ENCODE results near the gene CLSTN1.

CLSTN1 gene

DNA sequence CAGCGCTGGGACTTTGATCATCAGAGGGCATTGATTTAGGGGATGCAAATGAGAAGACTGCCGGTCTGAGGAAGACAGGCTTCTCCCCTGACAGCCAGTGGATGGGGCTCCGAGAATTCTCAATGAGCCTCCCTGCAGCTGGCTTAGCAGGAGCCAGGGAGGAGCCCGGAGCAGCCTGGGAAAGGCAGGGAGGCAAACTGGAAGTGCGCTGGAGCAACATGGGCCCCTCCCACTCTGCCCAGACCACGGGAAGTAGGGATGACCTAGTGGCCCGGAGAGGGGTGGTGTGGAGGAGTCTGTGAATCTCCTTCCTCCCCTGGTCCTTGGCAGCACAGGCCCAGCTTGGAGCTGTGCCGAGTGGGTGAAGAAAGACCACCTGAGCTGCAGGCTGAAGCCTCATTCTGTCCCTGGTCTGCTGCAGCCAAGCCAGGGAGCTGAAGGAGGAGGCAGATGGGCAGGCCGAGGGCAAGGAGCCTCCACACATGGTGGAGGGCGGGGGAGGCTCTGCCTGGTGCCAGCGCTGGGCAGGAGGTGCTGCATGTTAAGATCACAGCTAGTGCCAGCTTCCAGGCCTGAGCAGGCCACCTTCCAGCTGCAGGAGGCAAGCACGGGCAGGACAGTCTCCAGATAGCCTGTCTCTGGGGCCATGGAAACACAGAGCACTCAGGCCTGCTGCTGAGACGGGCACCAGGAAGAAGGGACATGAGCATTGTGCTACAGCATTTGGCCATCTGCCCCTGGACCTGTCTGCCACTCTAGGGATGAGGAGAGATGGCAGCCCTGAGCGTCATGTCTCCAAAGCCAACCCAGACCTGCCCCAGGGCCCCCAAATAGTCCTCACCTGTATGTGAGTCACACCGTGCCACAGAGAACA, 12.2 kb upstream of the CLSTN1 start:
- no peak for DNase-seq

DNA sequence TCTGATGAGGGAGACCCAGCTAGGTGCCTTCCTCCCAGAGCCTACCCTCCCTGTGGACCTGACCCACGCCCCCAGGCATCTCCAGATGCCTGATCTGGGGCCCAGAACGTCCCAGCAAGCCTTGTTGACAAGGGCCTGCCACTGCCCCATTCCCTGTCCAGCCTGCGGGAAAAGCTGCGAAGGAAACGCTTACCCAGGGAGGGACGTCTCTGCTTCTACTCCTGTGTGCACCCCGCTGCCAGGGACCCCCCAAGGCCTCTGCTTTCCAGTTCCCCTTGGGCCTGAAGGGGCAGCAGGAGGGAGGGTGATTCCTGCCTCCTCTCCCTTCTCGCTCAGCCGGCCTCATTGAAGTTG, 11.6 kb upstream of the CLSTN1 start:
- DNase-seq: no peak
- in situ Hi-C loops (cut with HindIII; ENCODE audit: low pct_ligation_motif_present, low pct_unique_long_range_greater_than_20kb, low sequenced_read_pairs): no loop called here

More for the DNA sequence above, 12.2 kb upstream of the CLSTN1 start:
- in situ Hi-C loops (cut with HindIII; ENCODE audit: low pct_ligation_motif_present, low pct_unique_long_range_greater_than_20kb, low sequenced_read_pairs): no loop called here

DNA sequence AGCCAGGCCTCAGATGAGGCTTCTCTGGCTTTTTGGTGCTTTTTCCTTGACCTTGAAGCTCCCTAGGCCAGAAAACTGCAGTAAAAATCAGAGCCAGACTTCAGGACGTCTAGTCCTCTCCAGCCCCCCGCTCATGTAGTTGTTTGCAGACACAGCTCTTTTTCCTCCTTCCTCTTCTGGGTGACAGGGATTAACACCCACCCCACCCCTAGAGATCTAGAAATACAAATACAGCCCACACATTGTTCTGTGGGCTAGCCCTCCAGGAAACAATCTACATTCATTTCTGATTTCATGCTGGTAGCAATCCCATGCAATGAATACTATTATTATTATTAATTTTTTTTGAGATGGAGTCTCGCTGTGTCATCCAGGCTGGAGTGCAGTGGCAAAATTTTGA, 9.9 kb upstream of the CLSTN1 start:
- no peak for DNase-seq
- in situ Hi-C loops (cut with HindIII; ENCODE audit: low pct_ligation_motif_present, low pct_unique_long_range_greater_than_20kb, low sequenced_read_pairs): no loop called here

DNA sequence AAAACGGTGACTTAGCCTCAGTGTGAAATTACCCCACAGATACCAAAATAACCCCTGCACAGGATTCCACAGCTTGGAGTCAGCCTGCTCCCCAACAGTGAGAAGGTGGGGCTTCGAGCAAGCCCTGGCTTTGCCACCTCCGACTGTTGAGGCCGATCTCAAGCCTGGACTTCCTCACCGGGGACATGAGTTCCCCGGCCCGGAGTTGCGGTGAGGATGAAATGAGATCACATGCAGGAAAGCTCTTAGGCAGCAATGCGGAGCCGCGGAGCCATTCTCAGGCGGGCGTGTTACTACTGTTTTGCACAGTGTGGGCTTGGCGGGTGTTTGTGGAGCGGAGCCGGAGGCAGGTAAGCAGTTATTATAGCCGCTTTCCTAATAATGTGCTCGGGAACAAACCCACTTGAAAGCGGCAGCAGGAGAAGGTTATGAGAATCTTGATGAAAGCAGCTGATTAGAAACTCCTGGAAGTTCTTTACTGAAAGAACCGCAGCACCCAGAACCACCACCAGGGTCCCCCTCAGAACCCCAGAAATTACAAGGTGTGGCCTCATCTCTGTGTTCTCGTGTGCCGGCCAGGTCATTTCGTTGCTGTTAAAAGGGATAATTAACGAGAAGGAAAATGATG, 3.9 kb upstream of the CLSTN1 start:
- DNase-seq: peak; percentile 18
- in situ Hi-C loops (cut with HindIII; ENCODE audit: low pct_ligation_motif_present, low pct_unique_long_range_greater_than_20kb, low sequenced_read_pairs): no loop called here

DNA sequence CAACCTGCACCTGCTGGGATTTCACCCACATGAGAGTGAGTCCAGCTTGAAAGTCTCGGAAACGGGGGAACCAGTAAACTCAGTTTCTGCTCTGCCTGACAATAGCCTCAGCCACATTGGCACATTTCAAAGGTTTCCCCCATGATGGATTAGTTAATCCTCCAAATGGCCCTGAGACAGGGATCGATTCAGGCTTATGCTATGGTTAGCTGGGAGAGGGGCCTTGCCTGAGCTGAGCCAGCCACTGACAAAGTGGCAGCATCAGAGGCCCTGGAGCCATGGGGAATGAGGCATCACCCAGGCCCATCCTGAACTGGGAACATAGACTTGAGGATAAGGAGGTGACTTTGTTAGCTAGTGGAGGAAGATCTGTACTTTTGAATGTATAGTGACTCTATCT, 2.9 kb upstream of the CLSTN1 start:
- no peak for DNase-seq
- in situ Hi-C loops (cut with HindIII; ENCODE audit: low pct_ligation_motif_present, low pct_unique_long_range_greater_than_20kb, low sequenced_read_pairs): no loop called here

DNA sequence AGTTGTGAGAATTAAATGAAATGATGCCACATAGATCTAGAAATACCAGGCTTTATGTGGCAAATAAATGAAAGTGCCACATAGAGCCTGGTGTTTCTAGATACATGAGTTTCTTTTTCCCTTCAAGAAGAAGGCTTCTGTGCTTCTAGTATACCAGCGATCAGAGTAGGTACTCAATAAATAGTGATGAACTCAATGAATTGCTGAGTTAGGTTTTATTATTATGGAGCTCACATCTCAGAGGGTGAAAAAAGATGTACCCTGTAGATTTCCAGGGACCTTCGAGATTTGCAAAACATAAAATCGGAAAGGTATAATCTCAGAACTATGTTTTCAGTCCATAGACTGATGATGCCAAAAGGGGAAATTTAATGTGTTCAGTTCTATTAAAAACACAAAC, 2.3 kb upstream of the CLSTN1 start:
- DNase-seq: no peak
- in situ Hi-C loops (cut with HindIII; ENCODE audit: low pct_ligation_motif_present, low pct_unique_long_range_greater_than_20kb, low sequenced_read_pairs): no loop called here

DNA sequence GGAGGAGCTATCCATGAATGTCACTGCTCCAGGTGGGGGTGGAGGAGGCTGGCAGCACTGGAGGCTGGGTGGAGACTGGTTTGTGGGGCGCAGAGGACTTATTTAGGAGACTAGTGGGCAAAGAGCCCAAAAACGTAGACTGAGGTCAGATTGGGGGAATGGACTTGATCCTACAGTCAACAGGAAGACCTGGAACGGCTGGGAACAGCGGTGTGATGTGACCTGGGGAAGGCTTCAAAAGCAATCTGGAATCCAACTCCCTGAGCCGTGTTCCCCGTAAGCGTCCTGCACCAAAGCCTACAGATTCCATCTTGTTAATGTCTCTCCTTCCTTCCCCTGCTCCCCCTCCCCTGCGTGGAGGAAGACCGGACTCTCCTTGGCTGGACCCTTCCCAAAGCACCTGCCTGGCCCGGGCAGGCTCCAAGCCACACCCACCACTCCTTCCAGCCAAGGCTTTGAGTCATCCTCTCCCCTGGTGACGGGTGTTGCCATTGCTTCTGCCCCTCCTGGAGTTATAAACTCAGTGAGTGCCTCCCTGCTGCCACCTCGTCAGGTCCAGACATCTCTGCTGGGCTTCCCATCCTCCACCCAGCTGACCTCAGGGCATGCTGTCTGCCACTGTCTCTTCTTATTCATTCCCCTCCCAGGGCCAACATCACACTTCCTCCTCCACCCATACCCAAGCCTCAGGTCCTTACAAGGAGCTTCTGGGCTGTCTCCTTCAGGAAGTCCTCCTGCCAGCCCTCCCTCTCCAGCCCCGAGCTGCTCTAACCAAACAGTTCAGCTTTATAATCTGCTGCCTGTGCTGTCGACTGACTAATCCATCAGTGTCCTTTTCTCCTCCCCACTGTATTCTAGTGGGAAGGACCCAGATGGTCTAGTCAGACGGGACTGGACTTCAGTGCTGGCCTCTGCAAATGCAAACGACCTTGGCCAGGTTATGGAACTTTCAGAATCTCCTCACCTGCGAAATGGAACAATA, 1.6 kb upstream of the CLSTN1 start:
- in situ Hi-C loops (cut with HindIII; ENCODE audit: low pct_ligation_motif_present, low pct_unique_long_range_greater_than_20kb, low sequenced_read_pairs): no loop called here
- peak; percentile 92 for DNase-seq

DNA sequence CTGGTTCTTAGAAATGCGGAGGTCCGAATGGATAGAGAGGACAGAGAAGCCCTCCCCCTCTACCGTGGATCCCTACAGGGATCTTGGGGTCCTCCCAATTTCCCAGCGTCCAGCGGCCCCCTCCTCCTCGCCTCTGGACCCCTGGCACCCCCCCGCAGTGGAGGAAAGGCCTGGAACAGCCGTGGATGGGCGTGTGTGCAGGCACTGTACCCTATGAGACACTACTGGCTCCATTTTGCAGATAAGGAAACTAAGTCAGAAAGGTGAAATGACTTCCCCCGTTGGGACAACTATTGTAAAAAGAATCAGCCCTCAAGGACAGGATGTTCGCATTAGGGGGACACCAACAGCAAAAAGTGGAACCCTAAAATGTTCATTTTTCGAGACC, 931 bp upstream of the CLSTN1 start:
- in situ Hi-C loops (cut with HindIII; ENCODE audit: low pct_ligation_motif_present, low pct_unique_long_range_greater_than_20kb, low sequenced_read_pairs): no loop called here
- no peak for DNase-seq

DNA sequence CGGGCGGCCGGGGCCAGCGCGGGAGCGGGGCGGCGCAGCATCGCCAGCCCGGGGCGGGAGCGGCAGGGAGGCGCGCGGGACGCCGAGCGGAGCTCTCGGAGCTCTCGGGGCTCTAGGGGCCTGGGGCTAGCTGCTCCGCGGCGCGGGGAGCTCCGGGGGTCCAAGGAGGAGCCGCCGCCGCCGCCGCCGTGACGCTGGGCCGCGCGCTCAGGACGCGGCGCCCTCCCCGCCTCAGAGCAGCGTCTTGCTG, 147 bp downstream of the CLSTN1 start:
- in situ Hi-C loops (cut with HindIII; ENCODE audit: low pct_ligation_motif_present, low pct_unique_long_range_greater_than_20kb, low sequenced_read_pairs): no loop called here

DNA sequence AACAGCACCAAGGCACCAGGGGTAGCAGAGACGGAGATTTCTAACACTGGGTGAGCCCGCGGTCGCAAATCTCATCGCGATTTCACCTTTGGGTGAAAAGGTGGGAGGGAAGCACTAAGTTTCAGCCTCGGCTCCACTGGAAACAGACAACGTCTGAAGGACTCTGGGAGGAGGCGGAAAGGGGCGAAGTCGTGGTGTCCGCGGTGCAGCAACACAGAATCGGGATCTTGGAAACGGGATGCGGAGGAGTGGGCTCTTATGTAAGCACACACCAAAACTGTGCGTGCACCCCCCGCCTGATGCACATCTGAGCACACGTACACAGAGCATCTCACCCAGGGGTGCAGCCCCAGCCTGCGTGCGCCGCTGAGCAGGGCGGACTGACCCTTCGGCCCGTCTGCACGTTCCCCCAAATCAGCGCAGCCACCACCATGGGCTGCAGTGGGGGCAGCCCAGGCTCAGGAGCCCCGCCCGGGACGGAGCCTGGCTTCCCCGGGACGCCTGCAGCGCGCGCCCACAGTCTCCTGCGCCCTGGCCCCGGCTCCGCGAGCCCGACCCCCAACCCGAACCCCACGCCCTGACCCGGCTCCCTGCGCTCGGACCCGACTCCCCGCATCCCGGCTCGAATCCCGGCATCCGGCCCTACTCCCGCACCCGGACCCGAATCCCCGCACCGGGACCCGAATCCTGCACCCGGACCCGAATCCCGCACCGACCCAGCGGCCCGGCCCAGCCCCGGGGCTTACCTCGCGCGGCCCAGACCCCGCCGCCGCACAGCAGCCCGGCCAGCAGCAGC, 670 bp downstream of the CLSTN1 start:
- peak; percentile 33 for DNase-seq
- in situ Hi-C loops (cut with HindIII; ENCODE audit: low pct_ligation_motif_present, low pct_unique_long_range_greater_than_20kb, low sequenced_read_pairs): no loop called here

More for the DNA sequence above, 147 bp downstream of the CLSTN1 start:
- DNase-seq: no peak

DNA sequence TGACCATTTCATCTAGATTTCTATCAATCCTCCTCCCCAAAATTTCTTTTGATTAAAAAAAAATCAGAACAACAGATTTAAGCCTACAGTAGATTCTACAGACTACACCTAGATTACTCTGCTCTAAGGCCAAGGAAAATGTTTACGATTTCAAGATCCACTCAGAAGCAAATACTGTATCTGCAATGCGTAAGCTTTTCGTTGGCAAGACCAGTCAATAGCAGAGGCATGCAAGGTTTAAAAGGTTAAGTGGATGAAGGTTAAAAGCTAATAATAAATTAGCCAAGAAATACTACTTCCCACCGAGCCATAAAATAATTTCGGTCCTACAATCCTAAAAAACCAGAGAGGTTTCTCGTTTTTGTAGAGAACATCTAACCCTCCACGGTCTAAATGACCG, 1.3 kb downstream of the CLSTN1 start:
- in situ Hi-C loops (cut with HindIII; ENCODE audit: low pct_ligation_motif_present, low pct_unique_long_range_greater_than_20kb, low sequenced_read_pairs): no loop called here
- peak; percentile 29 for DNase-seq

DNA sequence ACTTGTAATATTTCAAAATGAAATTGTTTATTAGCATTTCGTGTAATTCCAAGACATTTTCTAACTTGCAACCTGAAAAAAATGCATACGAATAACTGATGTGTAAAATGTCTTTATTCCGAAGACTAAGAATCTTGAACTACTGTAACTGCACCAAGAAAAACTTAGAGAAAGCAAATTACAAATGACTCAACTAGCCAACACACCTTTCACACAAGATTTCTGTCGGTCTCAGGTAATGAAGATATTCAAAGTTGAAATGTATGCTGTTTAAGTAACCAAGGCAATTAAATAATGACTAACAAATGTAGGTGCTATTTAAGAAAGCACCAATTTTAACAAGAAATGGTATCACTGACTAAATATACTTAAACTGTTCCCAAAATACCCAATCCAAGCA, 2.1 kb downstream of the CLSTN1 start:
- in situ Hi-C loops (cut with HindIII; ENCODE audit: low pct_ligation_motif_present, low pct_unique_long_range_greater_than_20kb, low sequenced_read_pairs): no loop called here
- DNase-seq: no peak

DNA sequence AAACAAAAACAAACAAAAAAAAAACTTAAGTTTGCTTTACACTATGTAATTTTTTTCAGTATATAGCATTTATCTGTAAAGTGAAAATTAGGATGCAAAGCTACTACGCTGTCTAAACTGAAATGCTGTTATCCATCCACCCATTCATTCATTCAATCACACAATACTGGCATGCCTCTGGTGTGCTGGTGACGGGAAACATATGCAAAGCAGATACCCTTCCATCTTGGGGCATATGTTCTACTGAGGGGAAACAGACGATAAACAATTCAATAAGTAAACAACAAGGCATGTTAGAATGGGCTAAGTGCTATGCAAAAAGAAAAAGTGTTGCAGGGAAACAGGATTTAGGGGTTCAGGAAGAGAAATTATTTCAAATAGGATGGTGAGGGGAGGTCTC, 3.2 kb downstream of the CLSTN1 start:
- DNase-seq: no peak
- in situ Hi-C loops (cut with HindIII; ENCODE audit: low pct_ligation_motif_present, low pct_unique_long_range_greater_than_20kb, low sequenced_read_pairs): no loop called here

DNA sequence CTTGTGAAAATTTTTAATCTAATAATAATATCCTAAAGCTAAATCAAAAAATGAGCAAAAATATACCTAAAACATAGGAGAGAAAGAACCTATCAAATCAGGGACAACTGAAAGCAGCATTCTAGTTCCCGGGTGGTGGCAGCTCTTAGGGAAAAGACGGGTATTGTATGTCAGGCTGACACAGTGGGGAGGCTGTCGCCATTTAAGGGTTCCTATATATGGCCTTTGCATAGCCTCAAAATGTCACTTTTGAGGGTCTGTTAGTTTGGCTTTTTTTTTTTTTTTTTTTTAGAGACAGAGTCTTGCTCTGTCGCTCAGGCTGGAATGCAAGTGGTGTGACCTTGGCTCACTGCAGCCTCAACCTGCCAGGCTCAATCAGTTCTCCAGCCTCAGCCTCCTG, 6.0 kb downstream of the CLSTN1 start:
- in situ Hi-C loops (cut with HindIII; ENCODE audit: low pct_ligation_motif_present, low pct_unique_long_range_greater_than_20kb, low sequenced_read_pairs): no loop called here
- no peak for DNase-seq

DNA sequence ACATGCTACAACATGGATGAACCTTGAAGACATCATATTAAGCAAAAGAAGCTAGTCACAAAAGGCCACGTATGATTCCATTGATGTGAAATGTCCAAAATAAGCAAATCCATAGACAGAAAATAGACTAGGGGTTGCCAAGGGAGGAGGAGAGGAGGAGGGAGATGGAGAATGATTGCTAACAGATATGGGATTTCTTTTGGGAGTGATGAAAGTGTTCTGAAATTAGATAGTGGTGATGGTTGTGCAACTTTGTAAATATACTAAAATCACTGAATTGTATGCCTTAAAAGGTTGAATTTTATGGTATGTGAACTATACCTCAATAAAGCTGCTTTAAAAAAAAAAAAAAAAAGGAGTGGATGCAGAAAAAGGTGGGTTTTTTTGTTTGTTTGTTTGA, 7.6 kb downstream of the CLSTN1 start:
- in situ Hi-C loops (cut with HindIII; ENCODE audit: low pct_ligation_motif_present, low pct_unique_long_range_greater_than_20kb, low sequenced_read_pairs): no loop called here

DNA sequence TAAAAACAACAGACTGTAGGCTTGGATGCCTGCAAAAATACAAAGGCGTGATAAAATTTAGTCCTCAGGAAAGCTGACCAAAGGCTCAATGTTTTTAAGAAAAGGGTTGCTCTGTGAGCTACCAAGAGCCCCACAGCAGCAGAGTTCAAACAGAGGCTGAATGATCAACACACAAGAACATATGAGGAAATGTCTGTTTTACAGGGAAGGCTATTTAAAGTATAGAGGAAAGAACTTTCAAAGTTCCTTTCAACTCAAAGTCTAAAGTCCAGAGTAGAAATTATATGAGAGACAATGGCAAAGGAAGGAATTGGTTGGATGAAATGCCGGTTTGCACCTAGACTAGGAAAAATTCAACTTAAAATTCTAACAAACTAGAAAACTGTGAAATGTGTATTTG, 8.6 kb downstream of the CLSTN1 start:
- no peak for DNase-seq
- in situ Hi-C loops (cut with HindIII; ENCODE audit: low pct_ligation_motif_present, low pct_unique_long_range_greater_than_20kb, low sequenced_read_pairs): no loop called here

More for the DNA sequence above, 7.6 kb downstream of the CLSTN1 start:
- no peak for DNase-seq

DNA sequence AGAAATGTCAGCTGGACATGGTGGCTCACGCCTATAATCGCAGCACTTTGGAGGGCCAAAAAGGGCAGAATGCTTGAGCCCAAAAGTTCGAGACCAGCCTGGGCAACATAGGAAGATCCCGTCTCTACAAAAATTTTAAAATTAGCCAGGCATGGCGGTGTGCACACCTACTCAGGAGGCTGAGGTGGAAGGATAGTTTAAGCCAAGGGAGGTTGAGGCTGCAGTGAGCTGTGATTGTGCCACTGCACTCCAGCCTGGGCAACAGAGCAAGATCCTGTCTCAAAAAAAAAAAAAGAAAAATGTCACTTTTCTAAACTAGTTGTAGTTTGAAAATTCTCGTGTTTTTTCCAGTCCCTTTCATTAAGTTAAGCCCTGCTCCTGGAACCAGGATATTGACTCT, 9.1 kb downstream of the CLSTN1 start:
- DNase-seq: no peak
- in situ Hi-C loops (cut with HindIII; ENCODE audit: low pct_ligation_motif_present, low pct_unique_long_range_greater_than_20kb, low sequenced_read_pairs): no loop called here

DNA sequence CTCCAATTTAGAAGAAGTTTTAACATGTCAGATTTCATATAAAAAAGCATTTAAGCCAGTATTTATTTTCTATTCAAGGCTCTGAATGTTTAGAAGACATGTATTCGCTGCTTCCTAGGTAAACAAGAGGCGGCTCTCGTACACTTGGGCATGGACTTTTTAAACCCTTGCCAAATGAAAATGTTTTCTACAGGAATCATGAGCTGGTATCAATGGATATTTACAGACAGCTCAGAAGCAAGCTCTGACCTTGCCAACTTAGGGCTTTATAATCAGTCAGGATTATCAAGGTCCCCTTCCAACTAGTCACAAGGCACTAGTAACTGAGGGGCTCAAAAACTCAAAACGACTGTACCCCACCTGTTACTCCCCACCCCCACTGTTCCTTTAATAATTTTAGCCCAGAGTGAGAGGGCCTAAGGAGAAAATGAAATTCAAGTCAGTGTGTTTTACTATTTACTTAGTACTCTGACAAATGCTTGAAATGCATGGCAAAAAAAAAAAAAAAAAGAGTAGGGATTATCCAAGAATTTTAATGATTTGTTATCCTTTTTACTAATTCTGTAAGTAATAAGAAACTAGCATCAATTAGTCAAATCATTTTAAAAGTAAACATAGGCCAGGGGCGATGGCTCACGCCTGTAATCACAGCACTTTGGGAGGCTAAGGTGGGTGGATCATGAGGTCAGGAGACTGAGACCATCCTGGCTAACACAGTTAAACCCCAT, 12.4 kb downstream of the CLSTN1 start:
- DNase-seq: no peak
- in situ Hi-C loops (cut with HindIII; ENCODE audit: low pct_ligation_motif_present, low pct_unique_long_range_greater_than_20kb, low sequenced_read_pairs): no loop called here
